ENCODE results near the gene HMGCL.
"Not testable (repeated sequence)": the region's sequence is repeated elsewhere in the genome, so short reads cannot be mapped to it uniquely, and the experiment has no call there.

The HMGCL gene

DNA sequence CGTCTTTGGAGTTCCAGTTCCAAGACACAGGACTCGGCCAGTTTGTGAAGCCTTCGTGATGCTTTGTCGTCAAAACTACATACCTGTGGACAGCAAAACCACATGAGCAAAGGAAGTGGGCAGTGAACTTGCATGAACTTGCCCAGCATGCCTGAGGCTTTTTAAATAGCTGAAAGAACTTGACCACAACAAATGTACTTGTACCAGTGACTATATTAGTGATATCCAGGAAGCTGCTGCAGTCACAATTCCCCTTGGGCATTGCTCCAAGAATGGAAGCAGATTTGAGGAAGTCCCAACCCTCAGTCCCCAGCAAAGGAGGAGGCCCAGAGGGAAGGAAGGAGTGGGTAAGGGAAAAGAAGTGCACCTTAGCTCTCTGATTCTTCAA is 40.3 kb upstream of the HMGCL start:
- TF ChIP-seq NFRKB (IDR thresholded peaks at IDR 0.05) (no peak), L3MBTL2 (conservative IDR thresholded peaks at IDR 0.05) (no peak), BHLHE40 (IDR thresholded peaks at IDR 0.05; ENCODE audit: borderline replicate concordance) (no peak), LEF1 (IDR thresholded peaks at IDR 0.05; ENCODE audit: borderline replicate concordance) (no peak), HDGF (IDR thresholded peaks at IDR 0.05; ENCODE audit: borderline replicate concordance) (no peak), CTBP1 (IDR thresholded peaks at IDR 0.05; ENCODE audit: borderline replicate concordance) (no peak), FOXM1 (IDR thresholded peaks at IDR 0.05; ENCODE audit: borderline replicate concordance) (no peak), SP1 (IDR thresholded peaks at IDR 0.05) (no peak), FOXK2 (IDR thresholded peaks at IDR 0.05) (no peak)
- no peak for DNase-seq (ENCODE audit: extremely low spot score)
- CTCF ChIA-PET = no interaction called here
- POLR2A ChIA-PET = no interaction called here

DNA sequence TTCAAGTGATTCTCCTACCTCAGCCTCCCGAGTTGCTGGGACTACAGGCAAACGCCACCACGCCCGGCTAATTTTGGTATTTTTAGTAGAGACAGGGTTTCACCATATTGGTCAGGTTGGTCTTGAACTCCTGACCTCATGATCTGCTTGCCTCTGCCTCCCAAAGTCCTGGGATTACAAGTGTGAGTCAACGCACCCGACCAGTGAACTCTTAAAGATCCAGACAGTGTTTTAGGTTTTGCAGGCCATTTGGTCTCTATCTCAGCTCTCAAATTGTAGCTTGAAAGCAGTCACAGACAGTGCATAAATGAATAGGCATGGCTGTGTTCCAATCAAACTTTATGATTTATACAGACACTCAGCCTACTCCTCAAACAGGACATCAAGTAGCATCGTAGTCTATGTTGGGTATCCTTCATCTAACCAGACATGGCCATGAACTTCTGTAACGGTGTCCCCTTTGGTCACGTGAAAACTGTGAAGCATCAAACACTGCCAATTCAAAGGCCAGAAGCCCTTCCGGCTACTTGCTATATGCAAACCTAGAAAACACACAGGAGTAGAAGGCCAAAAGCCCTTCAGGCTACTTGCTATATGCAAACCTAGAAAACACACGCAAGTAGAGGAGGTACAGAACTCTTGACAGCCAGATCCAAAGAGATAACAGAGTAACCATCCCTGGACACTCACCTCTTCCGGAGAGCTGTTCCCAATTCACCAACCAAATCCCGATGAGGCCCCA is 39.7 kb upstream of the HMGCL start:
- ChIA-PET CTCF (no interaction called here), POLR2A (no interaction called here)
- no peak for DNase-seq (ENCODE audit: extremely low spot score)
- TF ChIP-seq ZNF384 (IDR thresholded peaks at IDR 0.05) (no peak), SUZ12 (IDR thresholded peaks at IDR 0.05) (no peak), ARNT (IDR thresholded peaks at IDR 0.05) (no peak)

DNA sequence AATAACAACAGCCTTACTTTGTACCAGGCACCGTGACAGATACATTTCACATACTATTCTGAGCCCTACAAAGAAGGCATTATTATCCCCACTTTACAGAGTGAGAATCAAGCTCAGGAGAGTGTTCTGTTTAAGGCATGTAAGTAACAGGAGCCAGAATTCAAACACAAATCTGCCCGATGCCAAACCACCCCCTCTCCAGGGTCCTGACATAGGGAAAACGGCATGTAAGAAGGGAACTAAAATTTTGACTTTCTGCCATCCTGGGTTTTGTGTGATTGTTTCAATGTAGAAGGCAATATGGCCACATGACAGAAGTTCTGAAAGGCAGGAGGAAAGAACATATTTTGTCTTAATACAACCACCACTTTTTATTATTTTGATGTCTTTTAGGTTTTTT is 37.4 kb upstream of the HMGCL start:
- no peak for DNase-seq (ENCODE audit: extremely low spot score)
- POLR2A ChIA-PET = no interaction called here
- CTCF ChIA-PET = no interaction called here
- TF ChIP-seq TARDBP (IDR thresholded peaks at IDR 0.05) = no peak
- TF ChIP-seq FOXK2 (IDR thresholded peaks at IDR 0.05) = no peak
- TF ChIP-seq L3MBTL2 (conservative IDR thresholded peaks at IDR 0.05) = no peak
- TF ChIP-seq ELF4 (IDR thresholded peaks at IDR 0.05) = no peak
- TF ChIP-seq SUZ12 (IDR thresholded peaks at IDR 0.05) = no peak

DNA sequence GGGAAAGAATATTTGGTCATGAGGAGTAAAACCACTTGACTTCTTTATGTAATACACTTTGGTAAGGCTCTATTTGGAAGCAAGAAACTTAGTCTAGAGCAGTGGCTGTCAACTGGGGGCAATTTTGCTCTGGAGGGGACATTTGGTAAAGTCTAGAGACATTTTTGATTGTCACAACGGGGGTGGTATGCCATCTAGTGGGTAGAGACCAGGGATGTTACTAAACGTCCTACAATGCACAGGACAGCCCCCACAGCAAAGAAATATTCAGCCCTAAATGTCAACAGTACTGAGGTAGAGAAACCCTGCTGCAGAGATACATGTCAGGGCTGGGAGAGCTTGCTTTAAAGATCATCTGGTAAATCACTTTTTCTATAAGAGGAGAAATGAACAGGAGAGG is 29.3 kb upstream of the HMGCL start:
- no peak for DNase-seq (ENCODE audit: extremely low spot score)
- POLR2A ChIA-PET = no interaction called here
- CTCF ChIA-PET = no interaction called here
- TF ChIP-seq TARDBP (IDR thresholded peaks at IDR 0.05) = no peak
- no peak for TF ChIP-seq ZNF384 (IDR thresholded peaks at IDR 0.05)
- TF ChIP-seq FOXK2 (IDR thresholded peaks at IDR 0.05) = no peak
- no peak for TF ChIP-seq FOXM1 (IDR thresholded peaks at IDR 0.05; ENCODE audit: borderline replicate concordance)
- no peak for TF ChIP-seq ELF4 (IDR thresholded peaks at IDR 0.05)
- no peak for TF ChIP-seq LEF1 (IDR thresholded peaks at IDR 0.05; ENCODE audit: borderline replicate concordance)
- TF ChIP-seq ARNT (IDR thresholded peaks at IDR 0.05) = no peak
- TF ChIP-seq CTBP1 (IDR thresholded peaks at IDR 0.05; ENCODE audit: borderline replicate concordance) = no peak
- no peak for TF ChIP-seq L3MBTL2 (conservative IDR thresholded peaks at IDR 0.05)
- TF ChIP-seq, protein P1, sequence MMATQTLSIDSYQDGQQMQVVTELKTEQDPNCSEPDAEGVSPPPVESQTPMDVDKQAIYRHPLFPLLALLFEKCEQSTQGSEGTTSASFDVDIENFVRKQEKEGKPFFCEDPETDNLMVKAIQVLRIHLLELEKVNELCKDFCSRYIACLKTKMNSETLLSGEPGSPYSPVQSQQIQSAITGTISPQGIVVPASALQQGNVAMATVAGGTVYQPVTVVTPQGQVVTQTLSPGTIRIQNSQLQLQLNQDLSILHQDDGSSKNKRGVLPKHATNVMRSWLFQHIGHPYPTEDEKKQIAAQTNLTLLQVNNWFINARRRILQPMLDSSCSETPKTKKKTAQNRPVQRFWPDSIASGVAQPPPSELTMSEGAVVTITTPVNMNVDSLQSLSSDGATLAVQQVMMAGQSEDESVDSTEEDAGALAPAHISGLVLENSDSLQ (IDR thresholded peaks at IDR 0.05) = no peak
- TF ChIP-seq SUZ12 (IDR thresholded peaks at IDR 0.05) = no peak
- TF ChIP-seq HDGF (IDR thresholded peaks at IDR 0.05; ENCODE audit: borderline replicate concordance) = no peak
- no peak for TF ChIP-seq NFRKB (IDR thresholded peaks at IDR 0.05)
- no peak for TF ChIP-seq BHLHE40 (IDR thresholded peaks at IDR 0.05; ENCODE audit: borderline replicate concordance)

DNA sequence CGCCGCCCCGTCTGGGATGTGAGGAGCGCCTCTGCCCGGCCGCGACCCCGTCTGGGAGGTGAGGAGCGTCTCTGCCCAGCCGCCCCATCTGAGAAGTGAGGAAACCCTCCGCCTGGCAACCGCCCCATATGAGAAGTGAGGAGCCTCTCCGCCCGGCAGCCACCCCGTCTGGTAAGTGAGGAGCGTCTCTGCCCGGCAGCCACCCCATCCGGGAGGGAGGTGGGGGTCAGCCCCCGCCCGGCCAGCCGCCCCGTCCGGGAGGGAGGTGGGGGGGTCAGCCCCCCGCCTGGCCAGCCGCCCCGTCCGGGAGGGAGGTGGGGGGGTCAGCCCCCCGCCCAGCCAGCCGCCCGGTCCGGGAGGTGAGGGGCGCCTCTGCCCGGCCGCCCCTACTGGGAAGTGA is 27.9 kb upstream of the HMGCL start:
- DNase-seq (ENCODE audit: extremely low spot score); POLR2A ChIA-PET: not testable (repeated sequence)
- CTCF ChIA-PET = interaction anchor here (0.6 kb wide), 1 partner anchor 103 kb away, joined by 3 read pairs; no protein-coding TSS in a partner anchor

DNA sequence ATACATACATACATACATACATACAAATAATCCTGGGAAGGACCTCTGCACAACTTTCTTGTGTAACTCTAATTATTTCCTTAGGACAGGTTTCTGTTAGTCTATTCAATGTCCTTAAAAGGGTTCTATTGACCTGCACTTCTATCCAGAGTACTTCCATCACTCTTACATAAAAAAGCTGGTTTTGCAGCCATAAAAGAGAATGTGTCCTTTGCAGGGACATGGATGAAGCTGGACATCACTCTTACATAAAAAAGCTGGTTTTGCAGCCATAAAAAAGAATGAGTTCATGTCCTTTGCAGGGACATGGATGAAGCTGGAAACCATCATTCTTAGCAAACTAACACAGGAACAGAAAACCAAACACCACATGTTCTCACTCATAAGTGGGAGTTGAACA is 26.2 kb upstream of the HMGCL start:
- DNase-seq (ENCODE audit: extremely low spot score); CTCF ChIA-PET: not testable (repeated sequence)
- POLR2A ChIA-PET = interaction anchor here (0.7 kb wide), 1 partner anchor 26 kb away, joined by 3 read pairs; the partner anchor contains the start of gene HMGCL

DNA sequence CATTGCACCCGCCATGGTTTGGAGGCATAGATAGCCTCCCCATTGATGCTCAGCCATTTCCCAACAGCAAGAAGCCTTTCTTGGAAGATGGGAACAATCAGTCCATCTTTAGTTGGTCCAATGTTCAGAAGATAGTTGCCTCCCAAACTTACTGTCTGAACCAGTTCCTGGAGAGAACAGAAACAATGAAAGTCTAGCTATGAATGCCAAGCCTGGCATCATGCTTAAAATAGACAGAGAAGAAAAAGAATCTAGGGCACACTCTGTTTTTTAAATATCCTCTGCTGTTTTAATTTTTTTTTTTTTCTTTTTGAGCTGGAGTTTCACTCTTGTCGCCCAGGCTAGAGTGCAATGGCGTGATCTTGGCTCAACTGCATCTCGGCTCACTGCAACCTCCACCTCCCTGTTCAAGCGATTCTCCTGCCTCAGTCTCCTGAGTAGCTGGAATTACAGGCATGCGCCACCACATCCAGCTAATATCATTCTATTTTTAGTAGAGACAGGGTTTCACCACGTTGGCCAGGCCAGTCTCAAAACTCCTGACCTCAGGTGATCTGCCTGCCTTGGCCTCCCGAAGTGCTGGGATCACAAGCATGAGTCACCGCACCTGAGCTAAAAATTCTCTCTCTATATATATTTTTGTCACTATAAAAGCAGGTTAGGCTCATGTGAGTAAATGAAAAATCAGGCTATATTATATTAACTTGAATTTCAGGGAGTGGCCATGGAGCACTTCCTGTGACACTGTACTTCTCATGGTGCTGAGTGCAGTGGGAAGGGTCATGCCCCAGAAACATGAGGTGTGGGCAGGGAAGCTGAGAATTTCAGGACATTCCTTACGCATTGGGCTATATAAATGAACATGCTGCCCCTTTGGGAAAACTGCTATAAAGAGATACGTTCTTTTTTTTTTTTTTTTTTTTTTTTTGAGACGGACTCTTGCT is 23.7 kb upstream of the HMGCL start:
- DNase-seq (ENCODE audit: extremely low spot score) = no peak
- ChIA-PET CTCF (interaction anchor here (0.7 kb wide), 1 partner anchor 48 kb away, joined by 3 read pairs; no protein-coding TSS in a partner anchor), POLR2A (no interaction called here)
- no peak for TF ChIP-seq FOXK2 (IDR thresholded peaks at IDR 0.05)
- no peak for TF ChIP-seq CTBP1 (IDR thresholded peaks at IDR 0.05; ENCODE audit: borderline replicate concordance)
- TF ChIP-seq L3MBTL2 (conservative IDR thresholded peaks at IDR 0.05) = no peak
- no peak for TF ChIP-seq ARNT (IDR thresholded peaks at IDR 0.05)
- no peak for TF ChIP-seq NFRKB (IDR thresholded peaks at IDR 0.05)
- no peak for TF ChIP-seq TARDBP (IDR thresholded peaks at IDR 0.05)
- no peak for TF ChIP-seq FOXM1 (IDR thresholded peaks at IDR 0.05; ENCODE audit: borderline replicate concordance)
- TF ChIP-seq ELF4 (IDR thresholded peaks at IDR 0.05) = no peak

DNA sequence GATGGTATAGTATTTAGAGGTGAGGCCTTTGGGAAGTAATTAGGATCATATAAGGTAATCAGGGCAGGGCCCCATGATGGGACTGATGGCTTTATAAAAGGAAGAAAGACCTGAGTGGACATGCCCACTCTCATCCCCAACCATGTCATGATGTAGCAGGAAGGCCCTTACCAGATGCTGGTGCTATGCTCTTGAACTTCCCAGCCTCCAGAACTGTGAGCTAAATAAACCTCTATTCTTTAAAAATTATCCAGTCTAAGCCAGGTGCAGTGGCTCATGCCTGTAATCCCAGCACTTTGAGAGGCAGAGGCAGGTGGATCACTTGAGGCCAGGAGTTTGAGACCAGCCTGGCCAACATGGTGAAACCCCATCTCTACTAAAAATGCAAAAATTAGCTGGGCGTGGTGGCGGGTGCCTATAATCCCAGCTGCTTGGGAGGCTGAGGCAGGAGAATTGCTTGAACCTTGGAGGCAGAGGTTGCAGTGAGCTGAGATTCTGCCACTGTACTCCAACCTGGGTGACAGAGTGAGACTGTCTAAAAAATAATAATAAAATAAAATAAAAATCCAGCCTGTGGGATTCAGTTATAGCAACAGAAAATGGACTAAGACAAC is 22.4 kb upstream of the HMGCL start:
- DNase-seq (ENCODE audit: extremely low spot score); CTCF ChIA-PET; POLR2A ChIA-PET: not testable (repeated sequence)
